NCI-H345 (cell line): Measurements from ENCODE around the gene SLF1.
A peak's percentile ranks its signal among the peaks of the same experiment; 100 is the strongest.

Experiments used
- DNase-seq: peaks from one replicate; lab custom pipeline; 2025; lab: John Stamatoyannopoulos, UW

The SLF1 gene

DNA sequence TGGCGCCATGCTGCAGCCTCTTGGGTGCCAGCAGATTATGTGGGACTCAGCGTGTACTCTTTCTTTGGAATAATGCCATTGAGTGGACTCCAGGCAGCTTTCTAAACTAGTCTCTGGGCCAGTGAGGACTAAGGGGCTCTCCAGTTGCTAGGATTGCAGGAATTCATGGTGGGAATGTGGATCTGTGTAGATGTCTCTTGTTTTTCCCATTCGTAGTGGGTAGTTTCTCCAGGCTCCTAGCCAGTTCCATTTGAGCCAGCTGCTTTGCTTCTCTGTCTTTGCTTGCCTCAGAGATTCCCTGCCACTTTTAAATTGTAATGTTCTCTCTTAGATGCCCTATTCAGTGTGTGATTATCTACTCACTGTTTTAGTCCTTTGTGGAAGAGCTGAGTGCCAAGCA lies 42.6 kb downstream of the SLF1 start:
- DNase-seq = no peak

- DNase-seq = no peak
Measured at GRCh38 chr5:94667937-94668336, 49.5 kb downstream of the SLF1 start.

- DNase-seq = no peak
Measured at GRCh38 chr5:94670726-94671125, 52.3 kb downstream of the SLF1 start.

DNA sequence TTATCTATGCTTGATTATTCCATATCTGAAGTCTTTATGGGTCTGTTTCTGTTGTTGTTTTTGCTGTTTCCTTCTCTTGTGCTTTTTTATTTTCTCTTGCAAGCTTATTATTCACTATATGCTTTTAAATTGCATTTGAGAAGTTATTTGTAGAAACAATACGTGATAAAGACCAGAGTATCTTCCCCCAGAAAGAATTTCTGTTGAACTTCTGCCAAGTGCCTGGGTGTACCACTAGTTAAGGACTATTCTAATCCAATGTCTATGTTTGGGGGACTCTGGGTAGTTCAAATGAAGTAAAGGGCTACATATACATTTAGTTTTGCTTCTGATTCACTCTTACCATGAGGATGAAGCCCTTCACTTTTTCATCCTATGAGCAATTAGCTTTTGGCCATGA lies 54.3 kb downstream of the SLF1 start:
- no peak for DNase-seq

GRCh38 chr5:94674490-94675382 lies 56.3 kb downstream of the SLF1 start:
- DNase-seq = no peak

DNA sequence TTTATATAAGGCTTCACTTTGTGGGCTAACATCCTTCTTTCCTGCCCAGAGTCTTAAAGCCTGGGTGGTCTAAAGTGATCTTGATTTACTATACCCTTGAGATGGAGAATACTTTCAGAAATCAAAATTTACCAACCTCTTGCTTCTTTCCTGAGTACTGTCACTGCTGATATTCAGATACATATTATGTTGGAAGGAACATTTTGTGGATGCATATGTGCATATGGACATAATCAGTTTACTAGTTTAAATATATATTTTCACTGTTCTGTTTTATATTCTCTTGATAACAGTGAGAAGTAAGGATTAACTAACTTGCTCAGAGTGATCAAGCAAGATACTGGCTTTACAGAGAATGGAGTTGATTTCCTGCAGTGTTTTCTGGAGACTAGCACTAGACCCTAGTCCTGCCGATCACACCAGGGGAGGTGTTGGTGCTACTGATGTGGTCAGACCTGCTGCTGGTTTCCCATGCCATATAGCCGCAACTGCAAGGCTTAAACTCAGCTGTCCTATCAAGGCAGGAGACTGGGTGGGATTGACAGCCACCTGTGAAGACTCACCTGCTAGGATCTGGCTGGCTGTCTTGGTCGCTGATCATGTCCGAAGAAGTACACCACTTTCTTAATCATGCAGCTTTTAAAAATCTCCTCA lies 57.6 kb downstream of the SLF1 start:
- no peak for DNase-seq

DNA sequence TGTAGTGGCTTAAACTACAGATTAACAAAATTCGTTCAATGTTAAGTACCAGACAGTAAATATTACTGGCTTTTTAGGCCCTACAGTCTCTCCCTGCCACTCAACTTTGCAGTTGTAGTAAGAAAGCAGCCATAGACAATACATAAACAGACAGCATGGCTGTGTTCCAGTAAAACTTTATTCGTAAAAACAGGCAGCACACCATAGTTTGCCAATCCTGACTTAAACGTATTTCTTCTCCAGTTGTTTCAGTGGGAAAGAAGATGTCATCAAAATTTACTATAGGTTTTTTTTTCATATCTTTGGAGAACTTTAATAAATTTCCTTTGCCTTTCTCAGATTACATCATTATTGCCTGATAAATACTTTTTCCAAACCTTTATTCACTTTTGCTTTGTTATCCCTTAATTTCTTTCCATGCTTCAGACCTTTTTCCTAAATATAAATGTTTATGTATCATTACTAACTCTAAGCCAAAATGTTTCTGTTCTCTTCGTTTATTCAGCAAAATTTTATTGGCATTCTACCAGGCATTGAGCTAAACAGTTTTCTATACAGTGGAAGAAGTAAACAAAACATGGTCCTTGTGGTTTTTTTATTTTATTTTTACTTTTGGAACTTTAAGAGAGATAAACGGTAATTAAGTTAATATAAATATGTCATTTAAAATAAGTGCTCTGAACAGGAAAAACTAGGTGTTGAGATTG lies 64.5 kb downstream of the SLF1 start:
- DNase-seq = no peak

DNA sequence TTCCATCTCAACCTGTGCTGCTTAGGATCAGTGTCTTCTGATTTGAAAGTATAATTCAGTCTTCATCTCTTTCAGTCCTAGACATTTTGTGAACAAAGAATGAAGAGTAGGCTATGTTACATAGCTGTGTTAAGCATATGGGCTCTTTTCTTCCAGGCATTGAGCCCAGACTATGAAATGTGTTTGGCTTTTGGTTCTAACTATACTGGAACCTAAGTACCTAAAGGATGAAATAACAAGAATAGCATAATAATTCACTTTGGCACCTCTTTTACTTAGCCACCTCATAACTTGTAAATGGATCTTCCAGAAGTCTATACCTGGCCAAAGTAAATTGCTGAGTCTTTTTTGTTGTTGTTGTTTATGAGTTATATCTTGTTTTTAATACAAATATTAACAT lies 71.4 kb downstream of the SLF1 start:
- no peak for DNase-seq

GRCh38 chr5:94690778-94691177 lies 72.3 kb downstream of the SLF1 start:
- DNase-seq = peak; percentile 12

DNA sequence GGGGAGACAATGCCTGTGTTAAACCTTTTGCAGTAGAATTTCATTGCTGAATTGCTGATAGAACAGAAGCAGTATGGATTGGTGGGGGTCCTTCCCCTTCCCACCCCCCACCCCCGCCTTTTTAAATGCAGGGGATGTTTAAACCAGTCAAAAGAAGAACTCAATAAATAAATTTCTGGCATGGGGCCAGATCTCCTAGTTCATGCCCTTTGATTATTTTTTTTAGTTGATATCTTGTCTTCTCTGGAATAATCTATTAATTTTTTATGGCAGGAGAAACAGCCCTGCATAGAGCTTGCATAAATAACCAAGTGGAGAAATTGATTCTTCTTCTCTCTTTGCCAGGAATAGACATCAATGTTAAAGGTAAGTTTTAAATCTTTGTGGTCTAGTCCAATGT lies 72.8 kb downstream of the SLF1 start:
- DNase-seq = no peak

DNA sequence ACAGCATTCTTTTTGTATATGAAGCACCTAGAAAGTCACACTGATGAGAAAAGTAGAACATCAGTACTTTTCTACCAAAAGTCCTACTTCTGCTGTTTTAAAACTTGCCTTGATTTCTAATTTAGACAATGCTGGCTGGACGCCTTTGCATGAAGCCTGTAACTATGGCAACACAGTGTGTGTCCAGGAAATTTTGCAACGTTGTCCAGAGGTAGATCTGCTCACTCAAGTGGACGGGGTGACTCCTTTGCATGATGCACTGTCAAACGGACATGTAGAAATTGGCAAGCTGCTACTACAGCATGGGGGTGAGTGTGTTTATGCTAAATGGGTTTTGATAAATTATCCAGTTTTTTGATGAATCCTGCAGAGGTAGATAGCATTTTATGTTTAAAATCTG lies 73.5 kb downstream of the SLF1 start:
- DNase-seq = peak; percentile 5

DNA sequence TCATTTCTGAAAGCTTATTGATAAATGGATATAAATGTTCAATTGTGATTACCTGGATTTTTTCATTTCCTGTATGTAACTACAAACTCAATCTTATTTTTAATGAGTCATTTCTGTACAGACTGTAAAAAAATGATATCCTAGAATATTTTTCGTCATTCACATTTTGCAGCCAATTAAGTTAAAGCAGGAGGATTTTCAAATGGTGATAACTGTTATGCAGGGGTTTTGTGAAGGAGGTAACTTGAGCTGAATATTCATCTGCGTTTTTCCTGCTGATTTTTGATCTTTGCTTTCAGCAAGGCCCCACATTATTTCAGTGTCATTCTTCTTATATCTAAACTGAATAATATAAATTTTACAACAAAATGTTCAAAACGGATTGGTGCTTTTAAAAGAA lies 74.1 kb downstream of the SLF1 start:
- no peak for DNase-seq

- peak; percentile 38 for DNase-seq
Measured at GRCh38 chr5:94693043-94693822, 74.8 kb downstream of the SLF1 start.

DNA sequence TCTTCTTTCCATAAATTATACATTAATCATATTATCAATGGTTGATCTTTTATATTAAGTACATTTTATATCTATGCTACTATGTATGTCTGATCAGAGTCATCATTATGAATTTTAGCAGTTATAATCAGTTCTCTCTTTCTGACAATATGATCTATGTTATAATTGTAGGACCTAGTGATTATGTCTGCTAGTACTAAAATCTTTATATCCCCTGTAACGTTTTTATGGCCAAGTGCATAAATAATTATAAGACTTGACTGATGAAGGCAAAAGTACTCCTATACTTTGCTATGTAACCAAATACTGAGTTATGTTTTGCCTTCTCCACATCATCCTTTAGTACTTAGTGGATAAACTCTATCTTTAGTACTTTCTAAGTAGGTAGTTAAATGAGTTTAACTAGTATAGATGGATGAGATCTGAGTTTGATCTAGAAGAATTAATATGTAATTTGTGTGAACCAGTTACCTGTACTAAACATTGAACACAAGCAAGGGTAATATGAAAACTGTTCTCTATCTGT lies 75.4 kb downstream of the SLF1 start:
- no peak for DNase-seq

GRCh38 chr5:94694671-94695070 lies 76.2 kb downstream of the SLF1 start:
- no peak for DNase-seq

DNA sequence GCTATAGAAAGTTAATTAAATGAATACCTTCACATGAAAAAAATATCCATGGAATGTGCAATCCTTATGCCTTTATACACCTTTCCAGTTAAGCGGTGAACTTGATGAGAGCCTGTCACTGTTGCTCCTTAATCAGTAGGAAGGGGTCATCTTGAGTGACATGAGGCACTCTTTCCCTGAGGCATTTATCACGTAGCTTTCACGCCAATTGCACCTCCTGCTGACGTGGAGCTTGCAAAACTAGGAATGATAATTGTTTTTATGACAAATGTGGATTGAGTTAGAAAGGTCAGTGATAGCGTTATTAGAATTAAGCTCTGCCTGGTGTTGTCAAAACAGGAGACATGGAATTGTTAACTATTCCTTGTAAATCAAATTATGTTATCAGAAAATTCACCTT lies 79.7 kb downstream of the SLF1 start:
- no peak for DNase-seq

DNA sequence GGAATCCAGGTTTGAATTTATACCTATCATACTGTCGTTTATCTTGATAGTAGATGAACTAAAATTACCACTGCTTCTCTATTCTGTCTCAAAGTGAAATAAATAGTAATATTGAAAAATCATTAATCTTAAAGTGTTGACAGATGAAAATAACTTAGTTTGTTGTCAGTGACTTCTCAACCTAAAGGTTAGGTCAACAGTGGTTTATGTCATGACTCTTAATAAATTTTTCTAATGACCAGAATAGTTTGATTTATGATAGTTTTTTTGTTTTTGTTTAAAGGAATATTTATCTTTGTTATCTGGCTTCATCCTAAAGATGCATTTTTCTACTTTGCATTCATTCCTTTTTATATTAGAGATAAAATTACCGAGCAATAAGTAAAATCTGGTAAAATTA lies 81.1 kb downstream of the SLF1 start:
- no peak for DNase-seq

- DNase-seq = no peak
Measured at GRCh38 chr5:94700592-94700991, 82.1 kb downstream of the SLF1 start.

DNA sequence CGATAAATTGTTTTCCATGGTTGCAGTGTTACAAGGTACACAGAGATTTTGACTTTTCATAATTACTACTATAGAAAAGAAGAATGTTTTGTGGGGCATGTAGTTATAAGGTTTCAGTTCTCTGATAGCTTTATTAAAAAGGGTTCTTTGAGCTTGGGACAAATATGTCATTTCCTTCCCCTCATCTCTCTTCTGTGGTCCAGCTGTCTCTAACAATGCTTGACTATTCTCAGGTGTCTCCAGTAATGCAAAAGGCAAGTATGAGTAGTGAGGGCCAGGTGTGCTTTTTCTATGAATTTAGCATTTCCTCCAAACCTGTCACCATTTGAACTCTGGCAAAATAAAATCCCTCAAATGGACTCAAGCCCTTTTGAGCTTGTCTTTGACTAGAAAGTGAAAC lies 84.3 kb downstream of the SLF1 start:
- DNase-seq = no peak

- no peak for DNase-seq
Measured at GRCh38 chr5:94705427-94705826, 87.0 kb downstream of the SLF1 start.

DNA sequence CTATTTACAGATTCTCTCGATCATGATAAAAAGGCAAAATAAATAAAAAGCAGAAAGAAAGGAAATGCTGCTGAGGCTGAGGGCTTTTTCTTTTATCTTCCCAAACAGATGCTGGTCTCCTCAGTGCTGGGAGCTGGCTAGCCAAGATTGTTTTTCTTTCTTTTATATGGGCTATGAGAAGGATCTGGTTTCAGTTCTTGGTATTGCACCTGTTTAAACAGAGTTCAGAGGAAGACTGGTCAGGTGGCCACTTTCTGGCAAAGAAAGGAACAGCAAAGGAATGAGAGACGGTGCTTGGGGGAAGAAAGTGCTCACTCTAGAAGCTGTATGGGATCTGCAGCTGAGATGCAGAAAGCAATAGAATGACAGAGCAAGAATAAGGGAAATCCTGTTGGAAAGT lies 88.9 kb downstream of the SLF1 start:
- DNase-seq = no peak

DNA sequence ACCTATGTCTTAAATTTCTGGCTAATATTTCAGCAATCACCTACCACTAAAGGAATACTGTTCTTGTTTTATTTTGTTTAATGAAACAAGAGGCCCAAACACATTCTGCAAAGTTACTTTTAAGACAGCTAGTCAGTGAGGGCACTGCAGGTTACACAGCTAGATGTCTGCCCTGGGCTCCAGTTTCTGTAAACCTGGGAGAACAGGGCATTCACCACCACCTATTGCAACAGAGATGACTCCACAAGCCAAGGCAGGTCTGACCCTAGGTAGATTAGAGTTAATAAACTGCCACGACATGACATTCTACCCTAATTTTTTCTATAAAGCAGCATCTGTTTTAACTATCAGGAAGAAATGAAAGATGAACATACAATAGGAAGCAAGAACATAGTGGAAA lies 90.8 kb downstream of the SLF1 start:
- DNase-seq = no peak
